DND-41 (cell line): Measurements from ENCODE around the gene MACROD2.

Source experiments
- ATAC-seq: fragments of 200-7000 bp; cut with Tn5 transposase; 3 replicates; pipeline ENCODE4 v1.9.1; 2021; ENCODE audit warnings: low read depth; ENCODE audit not compliant: insufficient read depth
- DNase-seq: peaks from one replicate; pipeline ENCODE4 v3.0.0-alpha.2; 2020
- H2AFZ ChIP-seq: 2 replicates; pipeline ENCODE4 v1.6.0; 2012; ENCODE audit warnings: low read depth, low read length
- H3K27ac ChIP-seq: 2 replicates; pipeline ENCODE4 v1.5.1; 2012; ENCODE audit warnings: low read length, inconsistent platforms
- H3K27me3 ChIP-seq: fragments of 200-600 bp; sonication (generic); 2 replicates; pipeline ENCODE4 v1.6.0; 2012; ENCODE audit warnings: low read length, mild to moderate bottlenecking, inconsistent platforms; ENCODE audit not compliant: insufficient read depth, poor library complexity
- H3K36me3 ChIP-seq: 2 replicates; pipeline ENCODE4 v1.5.1; 2012; ENCODE audit warnings: low read length, inconsistent platforms; ENCODE audit not compliant: insufficient read depth
- H3K4me1 ChIP-seq: 2 replicates; pipeline ENCODE4 v1.5.1; 2012; ENCODE audit warnings: mild to moderate bottlenecking, low read length; ENCODE audit not compliant: insufficient read depth
- H3K4me2 ChIP-seq: 2 replicates; pipeline ENCODE4 v1.6.0; 2012; ENCODE audit warnings: mild to moderate bottlenecking, moderate library complexity, low read length, inconsistent platforms; ENCODE audit not compliant: insufficient read depth
- H3K4me3 ChIP-seq, 2 experiments: fragments of 200-600 bp in 1 of 2; shearing (Covaris generic) in 1 of 2; 2 replicates each; pipeline ENCODE4 v1.5.1; 2012 to 2016; ENCODE audit warnings: inconsistent platforms in 2 of 2, low read length in 2 of 2, mild to moderate bottlenecking in 2 of 2, low read depth in 1 of 2, moderate library complexity in 1 of 2
- H3K79me2 ChIP-seq: 2 replicates; pipeline ENCODE4 v1.6.0; 2012; ENCODE audit warnings: low read length, inconsistent platforms; ENCODE audit not compliant: insufficient read depth
- H3K9ac ChIP-seq: 2 replicates; pipeline ENCODE4 v1.6.0; 2012; ENCODE audit warnings: low read depth, mild to moderate bottlenecking, inconsistent platforms, low read length, moderate library complexity
- H3K9me3 ChIP-seq: 2 replicates; pipeline ENCODE4 v1.5.1; 2012; ENCODE audit warnings: low read length, moderate library complexity, mild to moderate bottlenecking, inconsistent platforms; ENCODE audit not compliant: insufficient read depth, severe bottlenecking
- H4K20me1 ChIP-seq: 2 replicates; pipeline ENCODE4 v1.6.0; 2012; ENCODE audit warnings: low read length; ENCODE audit not compliant: insufficient read depth
- CTCF ChIP-seq: IDR thresholded peaks from 2 replicates; pipeline ENCODE4 v1.5.1; 2012; ENCODE audit warnings: borderline replicate concordance, low read length, moderate library complexity, mild to moderate bottlenecking; ENCODE audit not compliant: poor library complexity, severe bottlenecking; ENCODE audit errors: extremely low read depth
- EZH2 ChIP-seq: IDR thresholded peaks from 3 replicates; pipeline ENCODE4 v1.6.1; 2012; ENCODE audit warnings: borderline replicate concordance, low read depth, mild to moderate bottlenecking, moderate library complexity, low read length, inconsistent platforms; ENCODE audit not compliant: severe bottlenecking

The MACROD2 gene

GRCh38 chr20:14673164-14673563, 677.8 kb downstream of the MACROD2 start:
- Histone ChIP-seq H3K9ac (no peak overlapping the region), H3K27ac (no peak overlapping the region), H2AFZ (no peak overlapping the region), H3K79me2 (no peaks in the 10 kb centered on the region), H4K20me1 (no peaks in the 10 kb centered on the region), H3K4me3 (no peak overlapping the region), H3K27me3 (no peaks in the 10 kb centered on the region), H3K4me2 (no peak overlapping the region), H3K4me1 (no peaks in the 10 kb centered on the region), H3K36me3 (no peaks in the 10 kb centered on the region), H3K9me3 (no peaks in the 10 kb centered on the region)
- DNase-seq (no peak), ATAC-seq (no peak)
- TF ChIP-seq EZH2 (no peak), CTCF (no peak)

GRCh38 chr20:14677455-14677854, 682.1 kb downstream of the MACROD2 start:
- Histone ChIP-seq H2AFZ (no peak overlapping the region), H3K27ac (no peak overlapping the region), H3K9me3 (no peaks in the 10 kb centered on the region), H3K79me2 (no peaks in the 10 kb centered on the region), H3K4me3 (no peak overlapping the region), H3K4me2 (no peak overlapping the region), H3K4me1 (no peaks in the 10 kb centered on the region), H3K36me3 (no peaks in the 10 kb centered on the region), H4K20me1 (no peaks in the 10 kb centered on the region), H3K27me3 (no peaks in the 10 kb centered on the region), H3K9ac (no peak overlapping the region)
- ATAC-seq (no peak), DNase-seq (no peak)
- TF ChIP-seq CTCF (no peak), EZH2 (no peak)

GRCh38 chr20:14685183-14685582, 689.9 kb downstream of the MACROD2 start:
- Histone ChIP-seq H3K4me3 (no peak overlapping the region), H2AFZ (no peak overlapping the region), H4K20me1 (no peaks in the 10 kb centered on the region), H3K9ac (no peak overlapping the region), H3K9me3 (no peaks in the 10 kb centered on the region), H3K4me2 (no peak overlapping the region), H3K27me3 (peaks cover 2% of the 10 kb centered on the region), H3K27ac (no peak overlapping the region), H3K79me2 (no peaks in the 10 kb centered on the region), H3K36me3 (no peaks in the 10 kb centered on the region), H3K4me1 (no peaks in the 10 kb centered on the region)
- TF ChIP-seq CTCF = no peak
- DNase-seq (no peak), ATAC-seq (no peak)

GRCh38 chr20:14687313-14687712, 692.0 kb downstream of the MACROD2 start:
- ATAC-seq = no peak

More at GRCh38 chr20:14687313-14687712, 692.0 kb downstream of the MACROD2 start:
- TF ChIP-seq CTCF = no peak
- no peak for TF ChIP-seq EZH2
- Histone ChIP-seq H3K4me1 (no peaks in the 10 kb centered on the region), H3K9ac (no peak overlapping the region), H3K79me2 (no peaks in the 10 kb centered on the region), H3K4me2 (no peak overlapping the region), H3K36me3 (no peaks in the 10 kb centered on the region), H3K4me3 (no peak overlapping the region), H4K20me1 (no peaks in the 10 kb centered on the region), H2AFZ (no peak overlapping the region), H3K9me3 (no peaks in the 10 kb centered on the region), H3K27me3 (peaks cover 2% of the 10 kb centered on the region), H3K27ac (no peak overlapping the region)
- no peak for DNase-seq
